HG02981 (cell line): Measurements from ENCODE around the gene TBL3.
A peak's percentile ranks its signal among the peaks of the same experiment; 100 is the strongest.

Experiments used
- ATAC-seq: cut with Tn5 transposase; IDR thresholded peaks from one replicate; pipeline ENCODE4 v1.9.1; 2021; ENCODE audit warnings: mild to moderate bottlenecking, moderate library complexity; ENCODE audit not compliant: unreplicated experiment

TBL3 gene

GRCh38 chr16:1963806-1964505 is 7.9 kb upstream of the TBL3 start:
- no peak for ATAC-seq

GRCh38 chr16:1964506-1965395 is 7.1 kb upstream of the TBL3 start, which contains the start of gene RPS2:
Gene RPS2, minus strand, starts transcription at chr16:1964826. Its CDS starts 201 bp downstream, at chr16:1964625.
- peak; percentile 86 for ATAC-seq

- ATAC-seq: no peak
Measured at GRCh38 chr16:1965396-1966001, 6.4 kb upstream of the TBL3 start.

- no peak for ATAC-seq
Measured at GRCh38 chr16:1966460-1966859, 5.4 kb upstream of the TBL3 start, which contains the start of gene RNF151. Gene RNF151, plus strand, starts transcription at chr16:1966856. Its CDS starts 26 bp downstream, at chr16:1966882.

- no peak for ATAC-seq
Measured at GRCh38 chr16:1968146-1968953, 3.5 kb upstream of the TBL3 start.

GRCh38 chr16:1972490-1972877 is 631 bp downstream of the TBL3 start:
- ATAC-seq: no peak

- ATAC-seq: no peak
Measured at GRCh38 chr16:1973461-1974156, 1.8 kb downstream of the TBL3 start.

GRCh38 chr16:1974157-1975070 is 2.6 kb downstream of the TBL3 start:
- no peak for ATAC-seq

GRCh38 chr16:1975432-1976215 is 3.8 kb downstream of the TBL3 start:
- ATAC-seq: no peak

GRCh38 chr16:1976216-1976520 is 4.3 kb downstream of the TBL3 start:
- ATAC-seq: no peak

GRCh38 chr16:1976951-1977874 is 5.4 kb downstream of the TBL3 start:
- ATAC-seq: no peak

GRCh38 chr16:1977875-1978268 is 6.0 kb downstream of the TBL3 start:
- no peak for ATAC-seq

- no peak for ATAC-seq
Measured at GRCh38 chr16:1978476-1979120, 6.7 kb downstream of the TBL3 start.

GRCh38 chr16:1979271-1980029 is 7.6 kb downstream of the TBL3 start:
- no peak for ATAC-seq

- no peak for ATAC-seq
Measured at GRCh38 chr16:1980030-1980769, 8.3 kb downstream of the TBL3 start.

- no peak for ATAC-seq
Measured at GRCh38 chr16:1980770-1981087, 8.9 kb downstream of the TBL3 start.
